ENCODE results near the gene UBE2H.
"Not testable (repeated sequence)": the region's sequence is repeated elsewhere in the genome, so short reads cannot be mapped to it uniquely, and the experiment has no call there.

Gene UBE2H

DNA sequence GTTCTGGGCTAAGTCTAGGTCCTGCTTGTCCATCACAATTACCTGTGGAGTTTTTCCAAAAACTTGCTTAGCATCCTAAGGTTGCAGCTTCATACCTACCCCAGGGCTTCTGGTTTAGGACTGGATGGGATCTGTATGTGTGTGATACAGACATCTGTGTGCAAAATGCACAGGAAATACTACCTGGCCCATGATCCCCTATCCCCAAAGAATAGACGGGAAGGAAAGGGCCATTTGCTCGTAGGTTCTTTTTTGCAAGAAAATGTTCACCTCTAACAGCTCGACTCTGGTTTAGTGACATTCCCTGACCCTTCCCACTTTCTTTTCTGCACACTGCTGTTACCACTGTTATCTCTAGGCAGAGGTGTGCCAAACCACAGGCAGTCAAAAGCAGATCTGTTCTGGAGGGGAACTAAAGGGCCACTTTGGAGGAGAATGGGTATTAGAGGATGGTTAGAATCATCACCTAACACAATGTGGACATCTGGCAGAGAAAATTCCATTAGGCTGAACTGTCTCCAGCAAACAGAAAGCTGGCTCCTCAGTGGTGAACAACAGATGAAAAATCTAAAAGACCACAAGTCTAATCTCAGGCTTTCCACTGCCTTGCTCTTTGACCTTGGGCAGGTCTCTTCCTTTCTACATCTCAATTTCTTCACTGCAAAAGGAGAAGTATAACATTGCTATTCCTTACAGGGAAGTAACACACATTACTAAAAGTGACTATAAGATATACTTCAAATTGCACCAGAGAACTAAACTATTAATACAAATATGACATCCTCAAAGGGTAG lies 107.4 kb downstream of the UBE2H start:
- DNase-seq (ENCODE audit: low read depth in 4 of 4, low spot score in 1 of 4) = no peak

DNA sequence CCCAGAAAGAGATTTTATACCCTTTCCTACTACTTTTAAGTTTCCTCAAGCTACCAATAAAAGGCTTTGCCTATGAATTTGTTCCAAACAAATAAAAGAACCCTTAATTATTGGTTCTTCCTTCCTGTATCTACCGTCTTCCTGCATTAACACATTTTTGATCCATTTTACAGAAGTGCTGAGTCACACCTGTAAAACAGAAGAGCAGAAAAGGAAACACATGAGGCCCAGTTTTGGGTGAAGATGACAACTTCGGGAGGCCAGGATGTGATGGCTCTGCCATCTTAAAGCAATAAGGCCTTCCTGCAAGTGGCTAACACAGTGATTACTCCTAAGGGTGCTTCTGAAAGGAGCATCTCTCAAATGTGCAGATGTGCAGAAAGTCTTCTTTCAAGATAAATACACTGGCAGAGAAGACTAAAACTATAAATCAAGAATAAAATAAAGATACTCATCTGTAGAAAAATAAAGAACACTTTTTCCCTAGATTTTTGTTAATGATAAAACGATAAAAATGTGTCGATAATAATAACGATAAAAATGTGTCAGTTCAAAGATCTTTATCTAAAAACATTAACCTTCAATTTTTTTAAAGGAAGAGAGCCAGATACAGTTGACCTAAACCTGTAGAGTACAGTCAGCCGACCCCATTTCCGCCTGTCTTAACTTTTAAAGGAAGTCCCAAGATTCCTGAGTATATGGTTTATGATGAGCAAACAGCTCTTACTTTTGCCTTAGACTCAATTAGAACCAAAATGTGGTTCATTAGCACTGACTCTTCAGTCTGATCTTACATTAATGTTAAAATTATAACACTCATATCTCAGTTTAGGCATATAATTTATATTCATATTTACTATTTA lies 108.6 kb downstream of the UBE2H start:
- no peak for DNase-seq (ENCODE audit: low read depth in 4 of 4, low spot score in 1 of 4)

DNA sequence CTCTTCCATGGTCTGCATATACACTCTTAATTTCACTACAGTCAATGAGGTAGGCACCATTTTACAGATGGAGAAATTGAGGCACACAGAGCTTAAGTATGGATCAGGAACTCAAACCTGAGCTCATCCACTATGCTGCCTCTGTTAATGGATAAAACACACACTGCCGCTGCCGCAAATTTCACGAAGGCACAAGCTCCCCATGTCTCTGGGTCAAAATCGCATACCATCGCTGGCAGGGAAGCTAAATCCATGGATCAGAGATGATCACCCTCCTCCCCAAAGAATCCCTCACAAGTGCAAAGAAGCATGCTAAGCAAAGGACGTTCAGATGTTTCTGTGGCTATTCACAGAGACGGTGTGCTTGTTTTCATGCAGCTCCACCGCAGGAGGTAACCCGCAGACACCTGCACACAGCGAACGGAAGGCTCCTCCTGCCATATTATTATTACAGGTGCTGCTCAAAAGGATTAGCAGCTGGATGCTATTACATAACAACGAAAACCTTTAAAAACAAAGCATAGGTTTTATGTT lies 109.3 kb downstream of the UBE2H start:
- no peak for DNase-seq (ENCODE audit: low read depth in 4 of 4, low spot score in 1 of 4)

DNA sequence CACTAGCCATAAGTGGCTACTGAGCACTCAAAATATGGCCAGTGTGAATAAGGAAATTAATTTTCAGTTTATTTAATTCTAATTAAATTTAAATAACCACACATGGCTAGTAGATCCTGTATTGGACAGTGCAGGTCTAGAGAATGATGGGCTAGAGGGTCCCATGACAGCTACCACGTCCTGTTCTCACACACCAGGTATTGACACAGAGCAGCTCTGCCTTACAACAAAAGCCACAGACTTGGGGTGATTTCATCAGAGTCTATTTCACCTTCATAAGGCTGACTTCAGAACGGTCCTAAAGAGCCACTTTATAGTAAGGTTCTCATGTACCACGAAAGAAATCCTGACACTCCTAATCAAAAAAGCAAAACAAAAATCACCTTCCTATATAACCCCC lies 111.3 kb downstream of the UBE2H start:
- DNase-seq (ENCODE audit: low read depth in 4 of 4, low spot score in 1 of 4) = no peak

DNA sequence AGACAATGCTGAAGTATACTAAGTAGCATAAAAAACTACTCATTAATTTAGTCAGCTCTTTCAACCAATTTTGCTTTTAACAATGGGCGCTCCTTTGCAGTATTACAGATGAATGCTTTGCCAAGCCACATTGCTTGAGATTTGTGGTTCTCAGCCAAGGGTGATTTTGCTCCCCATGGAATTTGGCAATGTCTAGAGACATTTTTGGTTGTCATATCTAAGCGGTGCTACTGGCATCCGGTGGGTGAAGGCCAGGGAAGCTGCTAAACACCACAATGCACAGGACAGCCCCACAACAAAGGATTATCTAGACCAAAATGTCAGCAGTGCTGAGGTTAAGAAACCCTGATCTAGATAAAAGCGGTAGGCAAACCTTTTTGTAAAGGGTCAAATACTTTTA lies 112.0 kb downstream of the UBE2H start:
- DNase-seq (ENCODE audit: low read depth in 4 of 4, low spot score in 1 of 4) = no peak

DNA sequence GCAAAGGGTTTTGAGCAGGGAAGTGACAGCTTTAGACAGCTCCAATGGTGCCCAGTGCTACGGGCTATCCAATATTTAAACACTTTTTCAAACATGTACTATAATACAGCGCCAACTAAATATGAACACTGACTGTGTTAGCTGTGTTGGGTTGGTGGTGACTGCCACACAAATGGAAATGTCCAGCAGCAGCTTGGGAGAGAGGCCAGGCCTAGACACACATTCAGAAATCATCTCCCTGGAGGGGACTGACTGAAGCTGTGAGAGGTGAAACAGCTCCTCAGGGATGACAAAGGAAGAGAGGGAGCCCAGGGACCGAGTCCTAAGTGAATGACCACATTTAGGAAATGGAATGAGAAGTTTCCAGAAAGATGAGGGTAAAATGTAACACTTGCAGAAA lies 115.8 kb downstream of the UBE2H start:
- no peak for DNase-seq (ENCODE audit: low read depth in 4 of 4, low spot score in 1 of 4)

DNA sequence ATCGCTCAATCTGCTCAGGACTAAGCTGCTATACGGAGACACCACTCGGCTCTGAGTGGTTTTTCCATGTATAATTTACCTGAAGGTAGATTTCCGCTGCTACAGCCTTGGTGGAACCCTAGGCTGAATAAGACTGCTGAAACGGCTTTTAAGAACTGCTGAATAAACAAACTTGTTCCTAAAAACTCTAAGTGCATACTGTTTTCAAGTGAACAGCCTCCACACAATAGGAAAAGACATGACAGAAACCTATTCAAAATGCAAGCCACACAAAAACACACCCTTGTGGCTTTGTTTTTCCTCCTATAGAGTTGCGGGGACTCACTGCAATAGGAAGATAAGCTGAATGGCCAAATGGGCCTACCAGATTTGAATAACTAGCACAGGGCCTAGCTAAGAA lies 117.2 kb downstream of the UBE2H start:
- no peak for DNase-seq (ENCODE audit: low read depth in 4 of 4, low spot score in 1 of 4)

DNA sequence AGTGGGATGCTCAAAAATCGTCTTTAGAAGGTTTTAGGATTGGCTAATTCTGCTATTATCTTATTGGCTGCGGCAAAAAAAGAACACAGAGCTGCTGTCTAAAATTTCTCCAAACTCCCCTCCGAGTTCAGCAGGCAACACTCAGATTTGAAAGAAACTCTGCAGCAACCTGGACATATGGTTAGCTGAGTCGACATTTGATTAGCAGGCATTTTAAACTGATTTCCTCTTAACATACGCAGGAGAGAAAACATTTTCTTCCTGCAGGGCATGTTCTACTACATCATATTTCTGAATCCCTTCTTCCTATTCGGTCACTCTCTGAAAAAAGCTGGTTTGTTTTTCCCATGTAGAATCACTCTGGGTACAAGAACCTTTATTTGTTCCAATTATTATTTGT lies 119.4 kb downstream of the UBE2H start:
- DNase-seq (ENCODE audit: low read depth in 4 of 4, low spot score in 1 of 4) = not testable (repeated sequence)

DNA sequence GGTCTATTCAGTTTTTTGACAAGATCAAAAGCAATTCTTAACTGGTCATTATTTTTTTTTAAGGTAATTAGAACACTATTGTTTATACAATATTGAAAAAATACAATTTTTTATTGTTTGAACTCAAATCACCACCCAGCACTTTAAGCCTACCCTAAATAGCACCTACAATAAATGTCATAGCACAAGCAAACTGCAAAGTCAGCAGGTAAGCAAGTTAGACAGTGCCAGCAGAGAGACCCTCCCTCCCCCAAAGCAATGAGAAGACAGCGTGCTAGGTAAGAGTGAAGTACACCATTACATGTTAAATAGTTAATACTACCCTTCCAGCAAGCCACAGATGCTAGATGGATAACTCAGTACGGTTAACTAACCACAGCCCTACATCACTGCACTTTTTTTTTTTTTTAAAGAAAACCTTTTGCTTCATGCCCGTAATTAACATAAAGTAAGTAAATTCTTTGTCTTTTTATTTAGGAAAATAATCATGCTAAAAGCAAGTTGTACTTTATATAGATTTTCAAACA lies 120.0 kb downstream of the UBE2H start:
- DNase-seq (ENCODE audit: low read depth in 4 of 4, low spot score in 1 of 4) = no peak

DNA sequence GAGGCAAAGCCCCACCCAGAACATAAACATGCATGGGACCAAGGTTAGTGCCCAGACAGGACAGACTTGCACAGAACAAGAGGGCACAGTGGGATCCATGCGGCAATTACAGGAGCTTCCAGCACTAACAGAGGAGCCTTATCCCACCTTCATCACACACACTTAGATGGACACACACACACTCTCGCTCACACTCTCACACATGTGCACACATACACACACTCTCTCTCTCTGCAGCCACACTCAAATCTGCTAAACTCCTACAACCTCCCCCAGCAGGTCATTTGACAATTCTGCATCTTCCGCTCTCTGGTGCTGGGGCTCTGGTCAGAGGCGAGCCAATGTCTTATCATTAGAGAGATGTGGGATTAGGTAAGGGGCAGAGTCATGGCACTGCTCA lies 120.5 kb downstream of the UBE2H start:
- DNase-seq (ENCODE audit: low read depth in 4 of 4, low spot score in 1 of 4) = no peak

DNA sequence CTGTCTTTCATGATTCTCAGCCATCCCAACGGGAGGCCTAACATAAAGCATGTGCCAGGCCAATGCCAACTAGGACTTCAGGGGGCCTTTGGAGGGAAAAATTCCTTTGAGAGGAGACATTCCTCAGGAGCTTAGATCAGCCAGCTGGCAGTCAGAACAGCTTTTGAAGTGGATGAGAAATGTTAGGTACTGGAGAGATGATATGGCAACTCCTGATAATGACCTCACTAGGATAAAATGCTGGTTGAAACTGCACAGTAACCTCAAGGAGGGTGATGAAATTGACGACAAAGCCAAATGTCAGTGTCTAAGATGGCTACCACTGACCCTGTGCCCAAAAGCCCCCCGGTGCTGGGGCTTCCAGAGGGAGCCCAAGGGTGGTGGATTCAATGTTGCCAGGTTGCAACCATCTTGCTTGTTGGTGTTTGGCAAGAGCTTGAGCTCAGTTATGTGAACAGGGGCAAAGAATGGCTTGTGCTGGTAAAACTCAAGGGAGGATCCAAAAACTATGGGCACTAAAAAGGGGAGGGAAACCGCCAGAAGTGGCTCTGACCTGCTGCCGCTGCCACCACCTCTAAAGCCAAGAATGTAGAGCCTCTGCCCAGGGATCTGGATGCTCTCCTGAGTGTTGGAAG lies 121.2 kb downstream of the UBE2H start:
- no peak for DNase-seq (ENCODE audit: low read depth in 4 of 4, low spot score in 1 of 4)

DNA sequence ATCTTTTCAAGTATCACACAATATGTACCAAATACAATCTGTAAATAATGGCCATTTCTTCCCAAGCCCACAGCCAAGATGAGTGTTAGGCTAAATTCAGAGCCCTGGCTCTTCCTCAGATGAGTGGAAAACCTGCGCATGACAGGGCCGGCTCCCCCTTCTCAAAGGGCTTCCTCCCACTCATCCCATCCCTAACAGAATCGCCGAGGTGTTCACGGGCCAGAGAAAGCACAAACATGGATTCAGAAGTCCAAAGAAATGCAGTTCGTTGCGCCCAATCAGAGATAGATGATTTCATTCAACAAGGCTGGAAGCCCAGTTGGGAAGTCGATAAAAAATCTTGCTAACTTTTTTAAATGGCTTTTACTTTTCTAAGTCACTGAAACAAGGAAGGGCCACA lies 121.8 kb downstream of the UBE2H start:
- no peak for DNase-seq (ENCODE audit: low read depth in 4 of 4, low spot score in 1 of 4)

DNA sequence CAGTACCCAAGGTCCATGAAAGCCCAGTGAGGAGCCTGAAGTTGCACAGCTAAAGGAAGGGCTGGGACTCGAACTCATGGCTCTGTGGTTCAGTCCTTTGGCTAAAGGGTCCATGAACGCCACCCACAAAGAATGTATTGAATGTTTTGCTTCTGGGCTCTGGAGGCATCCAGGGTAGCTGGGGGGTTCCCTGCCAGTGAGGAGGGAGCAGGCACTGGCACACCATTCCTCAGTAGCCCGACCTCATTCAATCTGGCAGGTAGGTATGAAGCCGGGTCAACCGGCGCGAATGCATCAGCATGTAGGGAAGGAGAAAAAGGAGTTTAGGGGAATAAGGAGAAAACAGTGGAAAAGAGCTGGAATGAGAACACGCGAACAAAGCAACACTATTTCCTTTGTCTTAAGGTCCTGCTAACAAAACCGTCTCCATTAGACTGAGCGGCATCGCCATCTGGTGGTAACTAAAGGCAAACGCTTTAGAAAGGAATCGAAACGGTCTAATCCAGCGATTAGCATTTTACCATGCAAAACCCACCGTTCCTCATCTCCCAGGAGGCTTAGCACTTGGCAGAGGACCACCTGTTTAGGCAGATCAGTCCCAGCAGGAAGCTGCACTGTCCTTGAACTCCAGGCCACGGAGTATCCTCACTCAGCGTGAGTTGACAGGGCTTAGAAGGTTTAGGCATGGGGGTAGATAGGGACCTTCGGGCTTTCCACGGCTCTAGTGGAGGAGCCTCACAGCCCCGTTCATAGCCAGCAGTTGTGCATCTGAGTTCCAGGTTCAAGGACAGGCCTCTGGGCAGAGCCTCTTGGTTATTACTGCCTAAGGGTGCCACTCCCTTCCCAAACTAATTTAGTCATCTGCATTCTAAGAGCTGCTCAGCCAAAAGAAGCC lies 122.8 kb downstream of the UBE2H start:
- DNase-seq (ENCODE audit: low read depth in 4 of 4, low spot score in 1 of 4) = peak; percentile 20 to 36 (median 26)

DNA sequence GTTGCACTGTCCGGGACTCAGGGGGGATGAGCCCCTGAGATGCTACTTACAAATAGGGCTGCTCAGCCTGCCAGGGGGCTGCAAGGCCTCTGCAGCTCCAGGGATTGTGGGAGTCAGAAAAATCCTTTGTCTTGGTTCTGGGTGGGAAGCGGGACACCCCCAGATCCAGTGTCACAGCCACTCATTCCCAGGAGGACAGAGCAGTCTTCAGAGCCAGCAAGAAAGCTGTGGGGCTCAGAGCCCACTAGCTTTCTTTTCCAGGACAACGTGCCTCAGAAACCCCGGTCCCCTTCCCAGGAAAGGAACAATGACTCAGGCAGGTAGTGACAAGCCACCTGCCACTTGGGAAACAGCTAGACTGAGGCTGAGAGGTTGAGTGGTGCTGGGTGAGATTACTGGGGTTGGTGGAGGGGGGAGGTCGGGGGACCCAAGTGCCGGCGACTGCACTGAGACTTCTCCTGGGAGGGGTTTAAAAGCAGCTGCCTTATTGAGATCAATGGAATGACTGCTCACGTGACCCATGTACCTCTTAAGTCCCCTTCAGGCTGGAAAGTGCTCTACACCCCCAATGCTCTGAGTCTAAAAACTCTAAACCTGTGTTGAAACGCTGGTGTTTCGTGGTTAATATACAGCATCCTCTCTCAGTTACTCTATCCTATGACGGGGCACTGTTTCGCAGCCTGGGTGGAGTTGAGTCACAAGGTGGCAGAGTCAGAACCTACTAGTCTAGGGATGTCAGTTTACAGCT lies 123.6 kb downstream of the UBE2H start:
- DNase-seq (ENCODE audit: low read depth in 4 of 4, low spot score in 1 of 4) = peak in 1 of 4 experiments; percentile 8

DNA sequence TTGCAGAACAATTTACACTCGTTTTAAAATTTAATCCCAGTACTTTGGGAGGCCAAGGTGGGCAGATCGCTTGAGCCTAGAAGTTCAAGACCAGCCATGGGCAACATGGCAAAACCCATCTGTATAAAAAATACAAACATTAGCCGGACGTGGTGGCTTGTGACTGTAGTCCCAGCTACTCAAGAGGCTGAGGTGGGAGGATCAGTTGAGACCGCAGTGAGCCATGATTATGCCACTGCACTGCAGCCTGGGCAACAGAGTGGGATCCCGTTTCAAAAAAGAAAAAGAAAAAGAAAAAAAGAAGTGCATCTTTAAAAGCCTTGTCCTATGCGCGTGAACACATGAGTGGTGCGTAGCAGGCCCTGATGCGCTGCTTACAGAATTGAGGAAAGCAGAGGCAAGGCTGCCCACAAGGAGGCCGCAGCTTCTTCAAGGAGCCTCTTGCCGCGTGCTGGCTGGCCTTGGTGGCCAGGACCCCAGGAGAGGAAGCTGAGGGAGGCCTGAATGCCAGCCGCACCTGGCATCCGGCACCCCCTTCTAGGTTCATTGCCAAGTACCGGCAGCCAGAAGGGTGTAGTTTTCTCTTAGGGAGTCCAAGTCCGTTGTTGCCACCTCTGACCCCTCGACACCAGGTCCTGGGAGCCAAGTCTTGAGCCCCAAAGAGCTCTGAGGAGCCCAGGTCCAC lies 124.5 kb downstream of the UBE2H start:
- no peak for DNase-seq (ENCODE audit: low read depth in 4 of 4, low spot score in 1 of 4)

DNA sequence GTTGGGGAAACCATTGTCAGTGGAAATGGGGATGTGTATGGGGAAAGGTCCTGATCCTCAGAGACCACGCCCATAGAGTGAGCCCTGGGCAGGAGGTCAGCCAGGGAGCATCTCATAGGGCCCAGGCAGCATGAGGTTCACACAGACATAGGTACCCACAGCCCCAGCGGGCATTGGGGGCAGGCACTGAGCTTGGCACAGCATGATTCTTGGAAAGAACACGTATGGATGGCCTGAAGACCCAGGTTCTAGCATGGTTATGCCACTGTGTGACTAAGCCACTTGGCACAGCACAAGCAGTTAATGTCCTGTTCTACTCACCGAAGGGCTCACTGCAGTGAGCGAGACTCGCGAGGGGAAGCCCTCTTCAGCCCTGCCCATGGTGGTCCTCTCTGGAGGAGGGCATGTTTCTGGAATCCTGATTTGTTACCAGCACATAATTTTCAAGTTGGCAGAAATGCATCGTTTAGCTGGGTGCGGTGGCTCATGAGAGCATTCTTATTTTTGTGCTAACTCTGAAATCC lies 125.2 kb downstream of the UBE2H start:
- no peak for DNase-seq (ENCODE audit: low read depth in 4 of 4, low spot score in 1 of 4)

DNA sequence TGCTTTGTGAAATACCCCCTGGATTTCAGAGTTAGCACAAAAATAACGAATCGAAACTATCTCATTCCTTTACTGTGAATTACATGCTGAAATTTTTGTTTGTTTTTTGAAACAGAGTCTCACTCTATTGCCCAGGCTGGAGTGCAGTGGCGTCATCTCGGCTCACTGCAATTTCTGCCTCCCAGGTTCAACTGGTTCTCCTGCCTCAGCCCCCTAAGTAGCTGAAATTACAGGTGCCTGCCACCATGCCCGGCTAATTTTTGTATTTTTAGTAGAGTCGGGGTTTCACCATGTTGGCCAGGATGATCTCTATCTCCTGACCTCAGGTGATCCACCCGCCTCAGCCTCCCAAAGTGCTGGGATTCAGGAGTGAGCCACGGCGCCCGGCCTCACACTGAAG lies 125.9 kb downstream of the UBE2H start:
- not testable (repeated sequence) for DNase-seq (ENCODE audit: low read depth in 4 of 4, low spot score in 1 of 4)

DNA sequence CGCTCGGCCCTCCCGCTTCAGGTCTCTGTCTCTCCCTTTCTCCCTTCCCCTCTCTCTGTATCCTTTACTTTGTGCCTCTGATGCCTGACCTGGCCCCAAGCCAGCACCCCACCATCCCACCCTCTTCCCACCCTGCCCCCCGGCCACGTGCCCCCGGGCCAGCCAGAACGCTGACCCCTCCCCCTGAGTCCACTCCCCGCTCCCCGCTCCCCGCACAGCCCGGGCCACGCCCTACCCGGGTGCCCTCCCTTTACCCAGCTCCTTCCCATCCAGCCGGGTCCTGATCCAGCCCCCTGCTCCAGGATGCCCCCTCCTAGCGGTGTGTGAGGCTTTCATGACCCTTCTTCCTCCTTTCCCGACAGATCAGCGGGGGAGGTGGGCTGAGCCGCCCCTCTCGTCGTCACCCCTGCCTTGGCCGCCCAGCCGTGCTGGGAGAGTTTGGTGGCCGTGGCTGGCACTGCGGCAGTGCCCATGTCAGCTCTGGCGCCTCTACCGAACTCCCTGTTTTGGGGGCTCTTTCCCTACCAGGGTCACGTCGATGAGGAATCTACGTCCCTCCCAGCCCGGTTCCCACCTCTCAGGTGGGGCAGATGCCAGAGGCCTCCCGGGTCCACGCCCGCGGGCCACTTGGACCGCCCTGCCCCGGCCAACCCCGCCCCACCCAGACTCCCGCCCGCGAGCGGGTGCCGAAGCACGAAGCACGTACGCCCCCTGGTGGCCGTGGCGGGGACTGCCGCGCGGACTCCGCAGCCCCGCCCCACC lies 127.4 kb downstream of the UBE2H start:
- peak; percentile 87 to 97 (median 90) for DNase-seq (ENCODE audit: low read depth in 4 of 4, low spot score in 1 of 4)
